Upper lobe of left lung (tissue), 4 donors: Measurements from ENCODE around the gene DENND1A.

ENCODE experiments used
- CTCF ChIP-seq, 6 experiments: fragments of 450-650 bp in 4 of 6; fragments of 200-600 bp in 2 of 6; sonication (generic) in 2 of 6; IDR thresholded peaks; one replicate each; pipeline ENCODE4 v1.5.1; 2016 to 2019; ENCODE audit warnings: antibody characterized with exemption in 6 of 6
- POLR2A ChIP-seq, 4 donors: fragments of 450-650 bp; IDR thresholded peaks; one replicate each; pipeline ENCODE4 v1.5.1; 2016 to 2017; ENCODE audit warnings: antibody characterized with exemption in 4 of 4, mild to moderate bottlenecking in 2 of 4

DNA sequence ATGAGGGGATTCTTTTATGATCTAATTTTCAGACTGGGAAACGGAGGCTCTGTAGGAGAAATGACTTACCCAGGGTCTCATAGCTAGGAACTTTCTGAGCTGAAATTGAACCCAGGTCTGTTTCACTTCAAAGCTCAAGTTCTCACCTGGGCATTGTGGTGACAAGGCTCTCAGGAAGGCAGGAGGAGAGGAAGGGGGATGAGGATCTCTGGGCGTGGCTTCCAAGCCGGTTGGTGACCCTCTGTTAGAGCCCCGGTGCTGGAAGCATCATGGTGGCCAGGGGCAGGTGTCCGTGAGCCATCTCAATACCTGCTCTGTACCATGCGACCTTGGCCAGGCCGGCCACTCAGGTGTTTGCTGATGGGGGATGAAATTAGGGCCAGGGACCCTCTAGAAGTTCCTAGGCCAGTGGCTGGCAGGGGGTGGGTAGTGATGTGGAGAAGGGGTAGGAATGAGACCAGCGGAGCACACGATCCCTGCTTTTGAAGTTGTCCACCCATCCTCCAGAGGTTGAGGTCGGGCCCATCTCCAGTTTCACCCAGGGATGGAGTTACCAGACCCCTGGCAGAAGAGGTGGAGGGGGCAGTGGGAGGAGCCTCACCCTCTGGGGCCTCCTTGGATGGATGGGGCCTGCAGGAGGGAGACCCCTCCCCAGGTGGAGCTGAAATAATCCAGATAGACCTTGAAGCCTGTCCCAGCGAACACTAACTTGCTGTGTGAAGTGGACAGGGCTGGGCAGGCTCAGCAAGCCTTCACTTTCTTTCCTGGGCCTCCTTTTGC, 568.0 kb downstream of the DENND1A start:
- TF ChIP-seq CTCF (IDR thresholded peaks at IDR 0.05) (no peak), POLR2A (IDR thresholded peaks at IDR 0.05) (no peak)
